IPS-18a (cell line): ENCODE results near the gene MYCBP2.
"Not testable (repeated sequence)": the region's sequence is repeated elsewhere in the genome, so short reads cannot be mapped to it uniquely, and the experiment has no call there.

Experiments used
- H3K27ac ChIP-seq: one replicate; pipeline ENCODE4 v1.5.1; 2013; ENCODE audit warnings: low read length
- H3K27me3 ChIP-seq: one replicate; pipeline ENCODE4 v1.6.1; 2013; ENCODE audit warnings: mild to moderate bottlenecking, low read length; ENCODE audit not compliant: control insufficient read depth, insufficient read depth
- H3K36me3 ChIP-seq: one replicate; pipeline ENCODE4 v1.6.1; 2013; ENCODE audit warnings: low read depth, low read length; ENCODE audit not compliant: control insufficient read depth
- H3K4me1 ChIP-seq: one replicate; pipeline ENCODE4 v1.6.1; 2013; ENCODE audit warnings: low read depth, low read length; ENCODE audit not compliant: control insufficient read depth
- H3K4me3 ChIP-seq: one replicate; pipeline ENCODE4 v1.5.1; 2013; ENCODE audit warnings: low read length
- H3K9ac ChIP-seq: one replicate; pipeline ENCODE4 v1.6.1; 2013; ENCODE audit warnings: mild to moderate bottlenecking, low read length, moderate library complexity
- H3K9me3 ChIP-seq: one replicate; pipeline ENCODE4 v1.6.1; 2013; ENCODE audit warnings: low read depth, low read length; ENCODE audit not compliant: control insufficient read depth

Gene MYCBP2

DNA sequence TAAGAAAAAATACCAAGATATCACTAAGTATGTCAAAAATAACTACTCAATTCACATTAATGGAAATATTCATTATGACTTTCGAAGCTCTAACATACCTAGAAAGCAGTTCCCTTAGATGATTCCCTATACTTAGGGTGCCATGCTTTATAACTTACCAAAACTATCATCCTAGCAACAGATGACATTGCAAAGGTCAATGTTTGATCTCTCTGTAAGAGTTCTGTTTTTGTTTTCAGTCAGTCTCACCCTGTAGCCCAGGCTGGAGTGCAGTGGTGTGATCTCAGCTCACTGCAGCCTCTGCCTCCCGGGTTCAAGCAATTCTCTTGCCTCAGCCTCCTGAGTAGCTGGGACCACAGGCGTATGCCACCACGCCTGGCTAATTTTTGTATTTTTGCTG is 318.6 kb downstream of the MYCBP2 start:
- H3K9me3 ChIP-seq, H3K4me1 ChIP-seq, H3K27ac ChIP-seq, H3K4me3 ChIP-seq, H3K9ac ChIP-seq, H3K27me3 ChIP-seq: not testable (repeated sequence)
- peaks cover 28% of the 10 kb centered on the region for H3K36me3 ChIP-seq

DNA sequence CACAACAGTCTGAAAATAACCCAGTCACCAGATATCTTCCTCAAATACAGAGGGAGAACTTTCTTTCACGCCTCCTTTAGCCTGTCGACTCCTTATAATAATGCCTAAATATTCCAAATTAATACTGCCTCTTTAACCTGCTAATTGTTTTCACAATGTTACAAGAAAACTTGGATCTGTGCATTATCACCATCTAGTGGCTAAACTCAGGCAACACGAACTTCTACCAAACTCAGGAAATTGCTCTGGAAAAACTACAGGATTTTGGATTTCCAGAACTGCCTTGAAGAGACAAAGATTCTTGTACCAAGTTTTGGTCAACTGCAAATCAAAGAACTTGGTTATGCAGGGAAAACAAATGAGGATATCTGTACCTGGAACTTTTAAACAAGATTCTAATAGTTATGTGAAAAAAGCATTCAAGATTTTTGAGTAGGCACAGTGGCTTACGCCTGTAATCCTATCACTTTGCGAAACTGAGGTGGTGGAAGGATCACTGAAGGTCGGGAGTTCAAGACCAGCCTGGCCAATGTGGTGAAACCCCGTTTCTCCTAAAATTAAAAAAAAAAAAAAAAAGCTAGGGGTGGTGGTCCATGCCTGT is 324.2 kb downstream of the MYCBP2 start:
- no peak overlapping the region for H3K4me3 ChIP-seq
- H3K4me1 ChIP-seq, result no peaks in the 10 kb centered on the region
- no peak overlapping the region for H3K27ac ChIP-seq
- no peak overlapping the region for H3K9ac ChIP-seq
- no peaks in the 10 kb centered on the region for H3K9me3 ChIP-seq
- peaks cover 28% of the 10 kb centered on the region for H3K36me3 ChIP-seq
- H3K27me3 ChIP-seq, result no peaks in the 10 kb centered on the region

DNA sequence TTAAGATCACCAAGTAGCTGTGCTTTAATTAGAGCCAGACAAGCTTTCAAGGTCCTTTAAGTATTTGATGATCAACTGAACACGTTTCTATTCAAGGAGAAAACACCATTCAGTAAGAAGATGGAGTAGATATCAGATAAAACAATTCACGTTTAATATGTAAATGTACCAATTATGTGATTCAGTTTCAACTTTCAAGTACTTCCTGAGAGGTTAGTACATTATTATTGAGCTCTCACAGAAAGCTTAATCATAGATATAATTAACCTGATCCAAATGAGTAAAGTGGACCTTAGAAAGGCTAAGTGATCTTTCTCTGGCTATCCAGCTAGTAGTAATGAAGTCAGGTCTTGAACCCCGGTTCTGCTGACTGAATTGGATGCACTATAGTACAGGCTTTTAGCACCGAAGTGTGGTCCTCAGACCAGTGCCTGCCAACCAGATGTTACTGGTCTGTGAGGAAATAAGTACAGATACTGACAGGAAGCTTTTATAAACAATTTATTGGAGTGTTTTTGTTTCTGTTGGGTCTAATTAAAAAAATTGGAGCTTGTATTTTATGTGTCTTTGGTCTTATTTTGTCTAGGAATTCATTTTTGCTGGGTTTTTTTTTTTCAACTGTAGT is 324.8 kb downstream of the MYCBP2 start:
- no peaks in the 10 kb centered on the region for H3K27me3 ChIP-seq
- no peak overlapping the region for H3K9ac ChIP-seq
- H3K4me1 ChIP-seq, result no peaks in the 10 kb centered on the region
- H3K27ac ChIP-seq, result no peak overlapping the region
- peaks cover 24% of the 10 kb centered on the region for H3K36me3 ChIP-seq
- no peak overlapping the region for H3K4me3 ChIP-seq
- no peaks in the 10 kb centered on the region for H3K9me3 ChIP-seq

DNA sequence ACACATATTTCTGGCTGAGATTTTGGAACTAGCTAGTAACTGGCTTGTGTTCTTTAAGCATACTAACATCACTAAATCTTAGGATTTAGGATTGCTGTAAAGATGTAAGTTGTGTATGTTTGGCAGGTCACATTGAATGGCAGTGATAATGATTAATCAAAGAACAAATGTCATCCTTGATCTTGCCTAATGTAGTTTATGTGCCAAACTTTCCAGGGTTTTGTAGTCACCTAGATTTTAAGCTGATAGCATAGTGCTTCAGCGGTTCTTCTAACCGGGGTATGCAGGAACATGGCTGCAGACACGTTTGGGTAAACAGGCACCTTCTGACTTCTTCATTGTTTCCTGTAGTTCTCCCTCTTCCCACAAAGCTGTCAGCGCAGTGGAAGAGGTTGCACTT is 325.4 kb downstream of the MYCBP2 start:
- H3K27ac ChIP-seq, result no peak overlapping the region
- H3K9ac ChIP-seq, result no peak overlapping the region
- no peaks in the 10 kb centered on the region for H3K4me1 ChIP-seq
- no peaks in the 10 kb centered on the region for H3K9me3 ChIP-seq
- peaks cover 24% of the 10 kb centered on the region for H3K36me3 ChIP-seq
- no peaks in the 10 kb centered on the region for H3K27me3 ChIP-seq
- no peak overlapping the region for H3K4me3 ChIP-seq

DNA sequence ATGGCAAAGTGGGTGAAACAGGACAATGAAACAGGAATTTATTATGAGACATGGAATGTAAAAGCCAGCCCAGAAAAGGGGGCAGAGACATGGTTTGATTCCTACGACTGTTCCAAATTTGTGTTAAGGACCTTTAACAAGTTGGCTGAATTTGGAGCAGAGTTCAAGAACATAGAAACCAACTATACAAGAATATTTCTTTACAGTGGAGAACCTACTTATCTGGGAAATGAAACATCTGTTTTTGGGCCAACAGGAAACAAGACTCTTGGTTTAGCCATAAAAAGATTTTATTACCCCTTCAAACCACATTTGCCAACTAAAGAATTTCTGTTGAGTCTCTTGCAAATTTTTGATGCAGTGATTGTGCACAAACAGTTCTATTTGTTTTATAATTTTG is 326.4 kb downstream of the MYCBP2 start:
- Histone ChIP-seq H3K27ac (no peak overlapping the region), H3K4me3 (no peak overlapping the region), H3K9me3 (no peaks in the 10 kb centered on the region), H3K9ac (no peak overlapping the region), H3K4me1 (no peaks in the 10 kb centered on the region), H3K27me3 (no peaks in the 10 kb centered on the region), H3K36me3 (peaks cover 24% of the 10 kb centered on the region)
